HuH-7 (cell line): ENCODE data around the gene EEF1A1.
"Not testable (repeated sequence)": the region's sequence is repeated elsewhere in the genome, so short reads cannot be mapped to it uniquely, and the experiment has no call there.

Experiments
- DNase-seq: peaks from one replicate; pipeline ENCODE4 v3.0.0; 2011; ENCODE audit warnings: low spot score

The EEF1A1 gene

DNA sequence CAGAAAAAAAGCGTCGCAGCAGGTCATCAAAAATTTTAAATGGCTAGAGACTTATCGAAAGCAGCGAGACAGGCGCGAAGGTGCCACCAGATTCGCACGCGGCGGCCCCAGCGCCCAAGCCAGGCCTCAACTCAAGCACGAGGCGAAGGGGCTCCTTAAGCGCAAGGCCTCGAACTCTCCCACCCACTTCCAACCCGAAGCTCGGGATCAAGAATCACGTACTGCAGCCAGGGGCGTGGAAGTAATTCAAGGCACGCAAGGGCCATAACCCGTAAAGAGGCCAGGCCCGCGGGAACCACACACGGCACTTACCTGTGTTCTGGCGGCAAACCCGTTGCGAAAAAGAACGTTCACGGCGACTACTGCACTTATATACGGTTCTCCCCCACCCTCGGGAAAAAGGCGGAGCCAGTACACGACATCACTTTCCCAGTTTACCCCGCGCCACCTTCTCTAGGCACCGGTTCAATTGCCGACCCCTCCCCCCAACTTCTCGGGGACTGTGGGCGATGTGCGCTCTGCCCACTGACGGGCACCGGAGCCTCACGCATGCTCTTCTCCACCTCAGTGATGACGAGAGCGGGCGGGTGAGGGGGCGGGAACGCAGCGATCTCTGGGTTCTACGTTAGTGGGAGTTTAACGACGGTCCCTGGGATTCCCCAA, at the start of gene EEF1A1:
Gene EEF1A1, minus strand, starts transcription at position 345 of the 663 bp plus-strand sequence. CDS start 1,006 bp downstream, outside the sequence.
- peak; percentile 97 for DNase-seq

DNA sequence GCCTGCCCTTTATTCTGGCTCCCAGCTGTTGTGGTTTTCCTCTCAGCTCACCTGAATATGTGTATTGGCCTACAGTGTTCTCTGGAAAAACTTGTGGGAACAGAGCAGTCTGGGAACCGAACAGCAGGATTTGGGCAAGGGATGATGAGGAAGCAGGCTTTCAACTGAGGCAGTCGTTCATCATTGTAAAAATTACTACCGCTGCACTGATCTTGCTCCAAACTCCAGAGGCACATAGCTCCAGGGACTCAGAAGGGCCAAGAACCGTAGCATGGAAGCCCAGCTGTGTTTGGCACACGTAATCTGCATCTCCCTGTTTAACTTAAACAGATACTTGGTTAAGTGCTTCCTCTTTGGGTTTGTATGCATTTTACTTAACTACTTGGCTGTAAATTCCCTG, 48.3 kb upstream of the EEF1A1 start:
- DNase-seq = no peak

DNA sequence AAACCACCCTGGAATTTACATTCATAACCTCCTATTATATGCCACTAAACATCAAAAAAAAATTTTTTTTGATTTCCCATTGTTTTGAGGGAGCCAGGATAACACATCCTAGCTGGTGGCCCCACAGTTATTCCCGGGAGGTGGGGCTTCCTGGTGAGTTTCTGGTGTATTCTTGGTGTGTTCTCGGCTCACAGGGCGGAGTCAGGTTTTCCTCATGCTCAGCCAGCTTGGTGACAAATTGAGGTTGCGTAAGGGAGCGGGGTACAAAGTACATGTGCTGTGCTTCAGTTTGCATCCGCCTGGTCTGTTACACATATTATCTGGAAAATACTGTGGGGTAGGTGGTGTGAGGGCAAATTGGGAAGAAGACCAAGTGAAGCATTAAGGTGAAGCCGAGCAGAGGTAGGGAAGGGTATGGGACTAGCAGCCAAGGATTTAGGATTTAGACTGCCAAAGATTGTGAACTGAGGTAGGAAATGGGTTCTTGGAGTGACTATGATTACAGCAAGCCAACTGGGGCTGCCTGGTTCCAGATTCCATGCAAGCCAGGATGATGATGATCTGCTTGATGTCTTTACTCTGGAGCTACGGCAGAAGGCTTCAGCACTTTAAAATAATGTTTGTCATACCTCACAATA, 46.2 kb upstream of the EEF1A1 start:
- DNase-seq = peak; percentile 90

DNA sequence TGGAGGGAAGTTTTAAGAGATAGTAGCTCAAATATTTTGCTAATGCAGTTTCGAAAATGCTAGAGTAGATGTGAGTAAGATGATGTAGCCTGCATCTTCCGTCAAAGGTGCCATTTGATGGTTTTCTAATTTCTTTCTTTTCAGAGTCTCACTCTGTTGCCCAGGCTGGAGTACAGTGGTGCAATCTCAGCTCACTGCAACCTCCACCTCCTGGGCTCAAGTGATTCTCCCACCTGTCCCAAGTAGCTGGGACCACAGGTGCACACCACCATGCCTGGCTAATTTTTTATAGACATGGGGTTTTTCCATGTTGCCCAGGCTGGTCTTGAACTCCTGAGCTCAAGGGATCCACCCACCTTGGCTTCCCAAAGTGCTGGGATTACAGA, 45.6 kb upstream of the EEF1A1 start:
- not testable (repeated sequence) for DNase-seq

- DNase-seq = no peak
These were observed 45.1 kb upstream of the EEF1A1 start for GRCh38 chr6:73565767-73566485.

DNA sequence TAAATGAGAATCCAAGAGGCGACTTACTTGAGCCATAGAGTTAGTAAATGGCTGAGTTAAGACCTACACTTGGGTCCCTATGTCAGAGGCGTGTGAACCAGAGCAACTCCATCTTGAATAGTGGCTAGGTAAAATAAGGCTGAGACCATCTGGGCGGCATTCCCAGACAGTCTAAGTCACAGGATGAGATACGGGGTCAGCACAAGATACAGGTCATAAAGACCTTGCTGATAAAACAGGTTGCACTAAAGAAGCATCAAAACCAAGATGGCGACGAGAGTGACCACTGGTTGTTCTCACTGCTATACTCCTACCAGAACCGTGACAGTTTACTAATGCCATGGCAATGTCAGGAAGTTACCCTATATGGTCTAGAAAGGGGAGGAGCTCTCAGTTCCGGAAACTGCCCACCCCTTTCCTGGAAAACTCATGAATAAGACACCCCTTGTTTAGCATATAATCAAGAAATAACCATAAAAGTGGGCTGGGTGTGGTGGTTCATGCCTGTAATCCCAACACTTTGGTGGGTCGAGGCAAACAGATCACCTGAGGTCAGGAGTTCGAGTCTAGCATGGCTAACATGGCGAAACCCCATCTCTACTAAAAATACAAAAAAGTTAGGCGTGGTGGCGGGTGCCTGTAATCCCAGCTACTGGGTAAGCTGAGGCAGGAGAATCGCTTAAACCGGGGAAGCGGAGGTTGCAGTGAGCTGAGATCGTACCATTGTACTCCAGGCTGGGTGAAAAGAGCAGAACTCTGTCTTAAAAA, 43.9 kb upstream of the EEF1A1 start:
- DNase-seq = no peak

DNA sequence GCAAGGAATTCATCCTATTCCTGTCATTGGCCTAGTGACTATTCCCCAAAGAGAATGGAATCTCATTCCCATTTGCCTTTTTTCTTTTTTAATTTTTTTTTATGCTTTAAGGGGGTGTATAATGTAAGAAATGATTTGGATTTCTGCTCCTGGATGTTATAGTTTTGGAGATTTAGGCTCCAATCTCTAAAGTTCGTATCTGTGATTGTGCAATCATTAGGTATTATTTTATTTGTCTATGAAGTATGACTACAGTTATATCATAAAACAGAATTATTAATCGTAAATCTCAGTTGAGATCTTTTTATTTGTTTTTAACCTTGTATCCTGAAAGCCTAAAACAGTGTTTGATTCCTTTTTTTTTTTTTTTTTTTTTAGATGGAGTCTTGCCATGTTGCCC, 41.7 kb upstream of the EEF1A1 start:
- no peak for DNase-seq

DNA sequence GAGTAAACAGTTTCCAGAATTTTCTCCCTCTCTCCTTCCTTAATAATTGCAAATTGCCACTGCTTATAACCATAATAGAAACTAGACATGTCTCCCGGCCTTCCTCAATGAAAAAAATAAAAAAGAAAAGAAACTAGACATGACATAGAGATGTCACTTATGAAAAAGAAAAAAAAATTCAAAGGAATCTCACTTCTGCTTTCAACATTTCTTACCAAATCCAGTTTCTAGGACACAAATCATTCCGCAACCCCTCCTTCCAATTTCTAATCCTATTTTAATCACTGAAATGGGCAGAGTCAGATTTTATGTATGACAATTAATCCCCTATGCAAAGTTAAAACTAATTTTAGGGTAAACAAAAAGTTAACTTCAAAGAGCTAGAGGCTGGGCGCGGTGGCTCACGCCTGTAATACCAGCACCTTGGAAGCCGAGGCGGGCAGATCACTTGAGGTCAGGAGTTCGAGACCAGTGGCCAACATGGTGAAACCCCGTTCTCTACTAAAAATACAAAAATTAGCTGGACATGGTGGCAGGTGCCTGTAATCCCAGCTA, 40.1 kb upstream of the EEF1A1 start:
- DNase-seq = no peak

DNA sequence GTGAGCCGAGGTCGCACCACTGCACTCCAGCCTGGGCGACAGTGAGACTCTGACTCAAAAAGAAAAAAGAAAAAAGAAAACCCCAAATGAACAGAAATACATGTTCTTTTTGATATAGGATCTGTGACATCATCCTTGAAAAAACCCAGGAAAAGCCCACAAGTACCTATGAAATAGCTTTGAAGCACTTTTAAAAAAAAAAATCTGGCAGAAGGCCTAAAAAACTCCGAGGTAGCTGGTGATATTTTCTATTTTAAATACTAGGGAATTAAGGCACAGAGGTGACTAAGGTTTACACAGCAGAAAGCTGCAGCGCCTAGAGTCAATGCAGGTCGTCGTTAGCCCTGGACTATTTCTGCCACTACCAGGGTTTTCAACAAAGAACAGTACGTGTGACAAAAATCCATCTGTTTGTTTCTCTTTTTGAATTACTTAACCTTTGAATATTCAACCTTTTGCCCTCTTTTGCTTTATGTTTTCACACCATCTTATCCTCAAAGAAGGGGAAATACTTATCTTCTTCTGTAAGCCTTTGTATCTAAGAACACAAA, 39.4 kb upstream of the EEF1A1 start:
- no peak for DNase-seq

DNA sequence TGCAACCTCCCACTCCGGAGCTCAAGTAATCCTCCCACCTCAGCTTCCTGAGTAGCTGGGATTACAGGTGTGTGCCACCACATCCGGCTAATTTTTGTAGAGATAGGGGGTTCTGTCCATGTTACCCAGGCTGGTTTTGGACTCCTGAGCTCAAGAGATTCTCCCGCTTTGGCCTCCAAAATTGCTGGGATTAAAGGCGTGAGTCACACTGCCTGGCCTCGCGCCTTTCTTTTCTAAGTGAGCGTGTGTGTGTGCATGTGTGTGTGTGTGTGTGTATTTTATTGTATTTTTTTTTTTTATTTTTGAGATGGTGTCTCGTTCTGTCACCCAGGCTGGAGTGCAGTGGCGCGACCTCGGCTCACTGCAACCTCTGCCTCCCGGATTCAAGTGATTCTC, 38.6 kb upstream of the EEF1A1 start:
- not testable (repeated sequence) for DNase-seq

DNA sequence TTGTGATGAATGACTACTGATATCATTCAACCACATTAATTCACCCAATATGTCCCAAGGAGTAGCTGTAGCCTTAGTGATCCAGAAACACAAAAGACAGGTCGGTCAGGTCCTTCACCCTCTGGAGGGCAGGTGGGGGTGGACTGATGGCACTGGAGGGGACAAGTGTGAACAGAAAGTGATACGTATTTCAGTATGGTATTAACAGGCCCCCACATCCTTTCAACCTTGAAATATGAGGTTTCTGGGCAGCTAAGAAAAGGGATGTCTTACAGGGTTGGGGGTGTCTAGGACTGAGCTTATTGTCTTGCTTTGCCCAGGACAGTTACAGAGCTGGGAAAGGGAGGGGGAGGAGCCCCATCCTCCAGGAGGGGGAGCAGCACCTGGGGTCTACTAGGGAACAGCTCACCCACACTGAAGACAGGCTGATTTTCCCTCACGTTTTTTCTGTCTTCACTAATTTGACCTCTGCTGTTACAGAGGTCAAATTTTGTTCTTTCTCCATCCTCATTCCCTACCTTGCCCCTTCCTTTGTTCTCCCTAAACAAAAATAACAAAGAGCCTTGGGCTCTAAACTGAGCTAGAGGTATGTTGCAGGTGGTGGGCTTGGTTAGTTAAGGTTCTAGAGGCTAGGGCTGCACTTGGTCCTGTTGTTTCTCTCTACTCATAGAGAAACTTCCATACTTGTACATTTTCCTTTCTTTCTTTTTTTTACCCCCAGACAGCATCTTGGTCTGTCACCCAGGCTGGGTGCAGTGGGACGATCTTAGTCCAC, 38.0 kb upstream of the EEF1A1 start:
- DNase-seq = no peak

GRCh38 chr6:73556836-73557235, 36.0 kb upstream of the EEF1A1 start:
- DNase-seq = no peak

GRCh38 chr6:73555380-73555949, 34.6 kb upstream of the EEF1A1 start:
- DNase-seq = not testable (repeated sequence)

DNA sequence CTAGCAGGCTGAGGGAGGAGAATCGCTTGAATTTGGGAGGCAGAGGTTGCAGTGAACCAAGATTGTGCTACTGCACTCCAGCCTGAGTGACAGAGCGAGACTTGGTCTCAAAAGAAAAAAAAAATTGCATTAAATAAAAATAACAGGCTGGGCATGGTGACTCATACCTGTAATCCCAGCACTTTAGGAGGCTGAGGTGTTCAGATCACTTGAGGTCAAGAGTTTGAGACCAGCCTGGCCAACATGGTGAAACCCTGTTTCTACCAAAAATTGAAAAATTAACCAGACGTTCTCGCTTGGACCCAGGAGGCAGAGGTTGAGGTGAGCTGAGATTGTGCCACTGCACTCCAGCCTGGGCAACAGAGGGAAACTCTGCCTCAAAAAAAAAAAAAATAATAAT, 30.3 kb upstream of the EEF1A1 start:
- DNase-seq = not testable (repeated sequence)

DNA sequence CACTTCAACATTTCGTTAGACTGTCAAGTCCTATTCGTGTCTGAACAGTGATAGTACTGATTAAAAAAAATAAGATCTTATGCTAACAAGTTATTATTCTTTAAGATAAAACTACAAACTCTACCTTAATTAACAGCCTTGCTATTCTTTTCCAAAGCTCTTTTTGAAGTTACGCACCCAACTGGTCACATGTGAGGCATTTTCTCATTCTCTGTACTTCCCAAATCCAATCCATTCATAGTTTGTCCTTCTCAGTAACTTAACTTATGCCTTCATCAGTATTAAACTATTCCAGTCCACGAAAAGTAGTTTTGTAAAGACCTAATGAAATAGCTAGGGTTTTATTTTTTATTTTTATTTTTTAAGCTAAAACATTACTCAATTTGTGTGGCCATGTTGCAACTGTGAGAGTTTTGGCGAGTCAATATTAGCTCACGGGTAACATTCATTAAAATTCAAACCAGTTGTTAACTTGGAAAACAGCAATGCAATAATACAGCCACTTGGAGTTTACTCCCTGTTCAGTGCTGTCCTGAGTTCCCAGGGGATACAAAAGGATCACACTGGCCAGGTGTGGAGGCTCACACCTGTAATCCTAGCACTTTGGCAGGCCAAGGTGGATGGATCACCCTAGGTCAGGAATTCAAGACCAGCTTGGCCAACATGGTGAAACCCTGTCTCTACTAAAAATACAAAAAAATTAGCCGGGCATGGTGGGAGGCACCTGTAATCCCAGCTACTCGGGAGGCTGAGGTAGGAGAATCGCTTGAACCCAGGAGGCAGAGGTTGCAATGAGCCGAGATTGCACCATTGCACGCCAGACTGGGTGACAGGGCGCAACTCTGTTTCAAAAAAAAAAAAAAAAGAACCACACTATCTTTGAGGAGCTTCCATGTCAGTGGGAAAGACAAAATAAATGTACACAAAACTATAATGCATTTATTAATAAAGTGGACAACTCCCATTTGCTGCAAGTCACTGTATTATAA, 27.9 kb upstream of the EEF1A1 start:
- peak; percentile 44 for DNase-seq

- no peak for DNase-seq
These were observed 26.2 kb upstream of the EEF1A1 start for GRCh38 chr6:73547036-73547435.

DNA sequence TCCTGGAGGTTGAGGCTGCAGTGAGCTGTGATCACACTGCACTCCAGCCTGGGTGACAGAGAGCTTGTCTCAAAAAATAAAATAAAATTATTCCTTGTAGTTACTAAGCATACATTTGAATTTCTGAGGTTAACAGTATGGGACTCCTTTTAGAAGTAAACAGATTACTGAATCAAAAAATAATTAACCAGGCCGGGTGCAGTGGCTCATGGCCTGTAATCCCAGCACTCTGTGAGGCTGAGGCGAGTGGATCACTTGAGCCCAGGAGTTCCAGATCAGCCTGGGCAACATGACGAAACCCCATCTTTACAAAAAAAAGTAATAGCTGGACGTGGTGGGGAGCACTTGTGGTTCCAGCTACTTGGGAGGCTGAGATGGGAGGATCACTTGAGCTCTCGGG, 22.1 kb upstream of the EEF1A1 start:
- DNase-seq = no peak

- DNase-seq = not testable (repeated sequence)
These were observed 21.6 kb upstream of the EEF1A1 start for GRCh38 chr6:73542481-73542880.

DNA sequence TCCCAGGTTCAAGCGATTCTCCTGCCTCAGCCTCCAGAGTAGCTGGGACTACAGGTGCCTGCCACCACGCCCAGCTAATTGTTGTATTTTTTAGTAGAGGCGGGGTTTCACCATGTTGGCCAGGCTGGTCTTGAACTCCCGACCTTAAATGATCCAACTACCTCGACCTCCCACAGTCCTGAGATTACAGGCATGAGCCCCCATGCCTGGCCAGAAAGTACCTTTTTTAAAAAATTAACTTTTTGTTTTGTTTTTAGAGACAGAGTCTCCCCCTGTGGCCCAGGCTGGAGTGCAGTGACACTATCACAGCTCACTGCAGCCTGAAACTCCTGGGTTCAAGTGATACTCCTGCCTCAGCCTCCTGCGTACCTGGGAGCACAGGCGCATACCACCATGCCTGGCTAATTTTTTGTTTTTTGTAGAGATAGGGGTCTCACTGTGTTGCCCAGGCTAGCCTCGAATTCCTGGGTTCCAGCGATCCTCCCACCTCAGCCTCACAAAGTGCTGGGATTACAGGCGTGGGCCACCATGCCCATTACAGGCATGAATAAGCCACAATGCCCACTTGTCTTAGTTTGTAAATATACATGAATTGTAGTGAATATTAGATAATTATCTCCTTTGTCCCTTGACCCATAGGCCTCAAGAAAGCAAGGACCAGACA, 17.4 kb upstream of the EEF1A1 start:
- no peak for DNase-seq
